Tibial nerve (tissue), 4 donors: ENCODE measurements around the gene HPS1.

Source experiments
- EP300 ChIP-seq, 2 donors: sonication (generic); formaldehyde crosslinking; IDR thresholded peaks; one replicate each; pipeline ENCODE4 v1.6.1; 2017; ENCODE audit warnings: antibody characterized with exemption in 2 of 2, mild to moderate bottlenecking in 1 of 2
- POLR2A ChIP-seq, 2 donors: fragments of 450-650 bp; IDR thresholded peaks; one replicate each; pipeline ENCODE4 v1.6.1; 2017; ENCODE audit warnings: antibody characterized with exemption in 2 of 2, mild to moderate bottlenecking in 2 of 2, moderate library complexity in 2 of 2
- TF ChIP-seq, protein P1 (sequence below), 5 experiments: fragments of 200-600 bp in 3 of 5; fragments of 450-650 bp in 2 of 5; sonication (generic) in 3 of 5; IDR thresholded peaks; one replicate each; pipeline ENCODE4 v1.5.1; 2016 to 2019; ENCODE audit warnings: antibody characterized with exemption in 5 of 5, mild to moderate bottlenecking in 3 of 5, moderate library complexity in 2 of 5

DNA sequence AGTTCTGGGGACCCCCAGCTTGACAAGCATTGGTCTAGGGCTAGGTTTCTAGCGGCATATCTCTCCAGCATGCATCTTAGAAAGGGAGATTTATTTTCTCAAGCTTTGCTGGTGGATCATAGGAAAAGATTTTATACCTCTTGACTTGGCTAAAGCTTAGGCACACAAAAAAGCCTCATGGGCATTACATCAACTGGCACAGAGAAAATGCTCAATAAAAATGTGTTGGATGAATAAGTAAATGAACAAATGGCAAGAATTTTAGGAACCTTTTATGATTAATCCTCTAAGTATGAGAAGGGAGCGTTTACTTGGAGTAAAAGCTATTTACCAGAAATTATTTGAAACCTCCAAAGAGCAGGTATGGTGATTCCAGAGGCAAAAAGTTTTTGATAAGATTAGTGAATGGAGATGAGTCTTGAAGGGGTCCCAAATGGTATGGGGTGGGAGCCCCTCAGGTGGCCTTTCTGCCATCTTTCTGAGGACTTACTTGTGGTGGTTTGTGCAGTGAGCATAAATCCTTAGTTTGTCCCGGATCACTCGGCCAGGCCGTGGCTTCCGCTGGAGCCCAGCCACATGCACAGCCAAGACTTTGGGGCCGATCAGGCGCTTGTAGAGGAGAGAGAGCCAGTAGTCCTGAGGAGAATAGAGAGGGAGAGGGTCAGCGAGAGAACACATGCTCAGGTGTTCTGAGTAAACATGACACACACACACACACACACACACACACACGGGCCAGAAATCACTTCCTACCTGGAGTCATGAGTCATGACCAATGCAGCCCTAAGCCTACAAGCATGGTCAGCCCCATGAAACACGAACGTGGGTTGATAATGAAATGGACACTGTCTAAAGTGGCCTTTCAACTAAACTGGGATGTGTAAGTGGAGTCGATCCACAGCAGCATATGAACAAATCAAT lies 43.1 kb upstream of the HPS1 start:
- TF ChIP-seq EP300 (IDR thresholded peaks at IDR 0.05) (no peak), POLR2A (IDR thresholded peaks at IDR 0.05) (no peak)
- TF ChIP-seq, protein P1, sequence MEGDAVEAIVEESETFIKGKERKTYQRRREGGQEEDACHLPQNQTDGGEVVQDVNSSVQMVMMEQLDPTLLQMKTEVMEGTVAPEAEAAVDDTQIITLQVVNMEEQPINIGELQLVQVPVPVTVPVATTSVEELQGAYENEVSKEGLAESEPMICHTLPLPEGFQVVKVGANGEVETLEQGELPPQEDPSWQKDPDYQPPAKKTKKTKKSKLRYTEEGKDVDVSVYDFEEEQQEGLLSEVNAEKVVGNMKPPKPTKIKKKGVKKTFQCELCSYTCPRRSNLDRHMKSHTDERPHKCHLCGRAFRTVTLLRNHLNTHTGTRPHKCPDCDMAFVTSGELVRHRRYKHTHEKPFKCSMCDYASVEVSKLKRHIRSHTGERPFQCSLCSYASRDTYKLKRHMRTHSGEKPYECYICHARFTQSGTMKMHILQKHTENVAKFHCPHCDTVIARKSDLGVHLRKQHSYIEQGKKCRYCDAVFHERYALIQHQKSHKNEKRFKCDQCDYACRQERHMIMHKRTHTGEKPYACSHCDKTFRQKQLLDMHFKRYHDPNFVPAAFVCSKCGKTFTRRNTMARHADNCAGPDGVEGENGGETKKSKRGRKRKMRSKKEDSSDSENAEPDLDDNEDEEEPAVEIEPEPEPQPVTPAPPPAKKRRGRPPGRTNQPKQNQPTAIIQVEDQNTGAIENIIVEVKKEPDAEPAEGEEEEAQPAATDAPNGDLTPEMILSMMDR (IDR thresholded peaks at IDR 0.05), result no peak
